Measurements from ENCODE around the gene GC. TPM values are rescaled to one million over a fixed set of nuclear protein-coding genes. Genes with fewer than 3 reads are reported as not detected.

Gene GC
- total RNA-seq, 1 donor from 2014 or later, result not detected

DNA sequence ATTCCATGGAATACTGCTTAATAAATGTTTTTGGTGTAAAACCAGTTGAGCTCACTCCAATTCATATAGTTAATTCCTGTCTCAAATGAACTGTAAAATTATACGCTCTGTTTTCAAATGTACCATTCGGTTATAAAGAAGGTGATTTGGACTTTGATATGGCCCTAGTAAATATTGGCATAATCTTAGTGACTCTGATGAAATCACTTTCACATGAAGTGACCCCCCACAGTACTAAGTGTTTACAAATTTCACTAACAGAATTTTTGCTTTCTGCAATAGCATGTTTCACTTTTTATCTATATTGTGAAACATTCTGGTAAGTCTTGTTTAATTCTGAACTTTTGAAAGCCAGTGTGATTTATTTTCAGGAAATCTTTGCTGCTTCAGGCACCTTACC, 10.9 kb downstream of the GC start:
- Mint-ChIP-seq H3K9me3 (ENCODE audit: unreplicated experiment) (no peaks in the 10 kb centered on the region), H3K4me1 (ENCODE audit: unreplicated experiment) (no peaks in the 10 kb centered on the region), H3K27ac (ENCODE audit: unreplicated experiment) (no peak overlapping the region), H3K27me3 (ENCODE audit: unreplicated experiment) (peaks cover 25% of the 10 kb centered on the region), H3K4me3 (ENCODE audit: unreplicated experiment) (no peak overlapping the region), H3K36me3 (ENCODE audit: unreplicated experiment) (no peaks in the 10 kb centered on the region)
- TF ChIP-seq, protein P1, sequence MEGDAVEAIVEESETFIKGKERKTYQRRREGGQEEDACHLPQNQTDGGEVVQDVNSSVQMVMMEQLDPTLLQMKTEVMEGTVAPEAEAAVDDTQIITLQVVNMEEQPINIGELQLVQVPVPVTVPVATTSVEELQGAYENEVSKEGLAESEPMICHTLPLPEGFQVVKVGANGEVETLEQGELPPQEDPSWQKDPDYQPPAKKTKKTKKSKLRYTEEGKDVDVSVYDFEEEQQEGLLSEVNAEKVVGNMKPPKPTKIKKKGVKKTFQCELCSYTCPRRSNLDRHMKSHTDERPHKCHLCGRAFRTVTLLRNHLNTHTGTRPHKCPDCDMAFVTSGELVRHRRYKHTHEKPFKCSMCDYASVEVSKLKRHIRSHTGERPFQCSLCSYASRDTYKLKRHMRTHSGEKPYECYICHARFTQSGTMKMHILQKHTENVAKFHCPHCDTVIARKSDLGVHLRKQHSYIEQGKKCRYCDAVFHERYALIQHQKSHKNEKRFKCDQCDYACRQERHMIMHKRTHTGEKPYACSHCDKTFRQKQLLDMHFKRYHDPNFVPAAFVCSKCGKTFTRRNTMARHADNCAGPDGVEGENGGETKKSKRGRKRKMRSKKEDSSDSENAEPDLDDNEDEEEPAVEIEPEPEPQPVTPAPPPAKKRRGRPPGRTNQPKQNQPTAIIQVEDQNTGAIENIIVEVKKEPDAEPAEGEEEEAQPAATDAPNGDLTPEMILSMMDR (IDR thresholded peaks at IDR 0.05), result no peak
- DNase-seq (ENCODE audit: extremely low spot score, unreplicated experiment), result no peak

DNA sequence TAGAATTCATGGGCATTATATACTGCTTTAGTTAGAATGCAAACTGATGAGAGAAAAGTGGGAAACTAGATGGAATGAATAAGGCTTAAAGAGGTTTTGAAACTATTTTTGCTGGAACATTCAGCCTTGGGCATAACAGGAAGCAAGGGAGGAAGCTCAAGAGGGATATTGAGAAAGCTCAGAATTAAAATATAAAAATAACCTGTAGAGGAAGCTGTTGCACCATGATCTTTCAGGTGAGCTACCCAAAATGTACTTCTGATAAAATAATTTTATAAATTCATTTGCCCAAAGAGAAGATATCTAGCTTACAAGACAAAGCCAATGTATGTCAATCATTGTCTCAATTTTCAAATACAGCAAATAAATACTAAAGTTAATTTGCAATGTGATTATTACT, 11.3 kb downstream of the GC start:
- TF ChIP-seq, protein P1 (IDR thresholded peaks at IDR 0.05), result no peak
- DNase-seq (ENCODE audit: extremely low spot score, unreplicated experiment), result no peak
- Mint-ChIP-seq H3K9me3 (ENCODE audit: unreplicated experiment) (no peaks in the 10 kb centered on the region), H3K36me3 (ENCODE audit: unreplicated experiment) (no peaks in the 10 kb centered on the region), H3K27ac (ENCODE audit: unreplicated experiment) (no peak overlapping the region), H3K4me1 (ENCODE audit: unreplicated experiment) (no peaks in the 10 kb centered on the region), H3K27me3 (ENCODE audit: unreplicated experiment) (peaks cover 25% of the 10 kb centered on the region), H3K4me3 (ENCODE audit: unreplicated experiment) (no peak overlapping the region)

DNA sequence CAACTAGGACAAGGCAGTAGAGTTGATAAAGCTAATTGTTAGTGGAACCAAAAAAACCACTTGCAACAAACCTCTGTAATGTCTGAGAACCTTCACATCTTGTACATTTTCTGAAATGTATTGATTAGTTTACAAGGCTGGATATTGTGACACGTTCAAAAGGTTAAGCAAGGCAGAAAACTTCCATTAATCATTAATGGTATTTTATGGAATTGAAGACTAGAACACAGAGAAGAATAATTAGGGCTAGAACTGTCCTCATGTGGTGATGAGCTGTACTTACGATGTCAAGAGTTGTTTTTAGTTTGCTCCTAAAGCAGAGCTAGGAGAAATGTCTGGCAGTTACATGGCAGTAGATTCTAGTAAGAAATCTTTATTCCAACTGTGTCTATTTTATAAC, 12.3 kb downstream of the GC start:
- Mint-ChIP-seq H3K27me3 (ENCODE audit: unreplicated experiment) (peaks cover 31% of the 10 kb centered on the region), H3K9me3 (ENCODE audit: unreplicated experiment) (no peaks in the 10 kb centered on the region), H3K27ac (ENCODE audit: unreplicated experiment) (no peak overlapping the region), H3K4me3 (ENCODE audit: unreplicated experiment) (no peak overlapping the region), H3K4me1 (ENCODE audit: unreplicated experiment) (no peaks in the 10 kb centered on the region), H3K36me3 (ENCODE audit: unreplicated experiment) (no peaks in the 10 kb centered on the region)
- TF ChIP-seq, protein P1 (IDR thresholded peaks at IDR 0.05), result no peak
- no peak for DNase-seq (ENCODE audit: extremely low spot score, unreplicated experiment)

DNA sequence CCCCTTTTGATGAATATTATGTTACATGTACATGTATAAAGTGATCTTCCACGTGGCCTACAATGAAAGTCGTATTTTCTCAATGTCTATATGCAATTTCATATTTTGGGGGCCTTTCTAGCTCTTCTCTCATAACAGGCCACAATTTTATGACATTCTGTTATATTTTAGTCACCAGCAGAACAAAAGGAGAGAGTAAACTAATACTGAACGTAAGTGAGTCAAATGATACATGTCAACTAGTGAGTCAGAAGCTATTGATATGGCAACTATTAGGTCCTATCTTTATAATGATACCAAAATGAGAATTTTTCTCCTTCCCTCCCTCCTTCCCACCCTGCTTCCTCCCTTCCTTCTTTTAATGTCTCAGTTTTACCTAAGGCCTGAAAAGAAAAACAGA, 14.4 kb downstream of the GC start:
- peaks cover 35% of the 10 kb centered on the region for H3K27me3 Mint-ChIP-seq (ENCODE audit: unreplicated experiment)
- TF ChIP-seq, protein P1 (IDR thresholded peaks at IDR 0.05), result no peak
- no peak overlapping the region for H3K4me3 Mint-ChIP-seq (ENCODE audit: unreplicated experiment)
- H3K9me3 Mint-ChIP-seq (ENCODE audit: unreplicated experiment), result no peaks in the 10 kb centered on the region
- DNase-seq (ENCODE audit: extremely low spot score, unreplicated experiment), result no peak
- no peaks in the 10 kb centered on the region for H3K4me1 Mint-ChIP-seq (ENCODE audit: unreplicated experiment)
- no peak overlapping the region for H3K27ac Mint-ChIP-seq (ENCODE audit: unreplicated experiment)
- H3K36me3 Mint-ChIP-seq (ENCODE audit: unreplicated experiment), result no peaks in the 10 kb centered on the region

DNA sequence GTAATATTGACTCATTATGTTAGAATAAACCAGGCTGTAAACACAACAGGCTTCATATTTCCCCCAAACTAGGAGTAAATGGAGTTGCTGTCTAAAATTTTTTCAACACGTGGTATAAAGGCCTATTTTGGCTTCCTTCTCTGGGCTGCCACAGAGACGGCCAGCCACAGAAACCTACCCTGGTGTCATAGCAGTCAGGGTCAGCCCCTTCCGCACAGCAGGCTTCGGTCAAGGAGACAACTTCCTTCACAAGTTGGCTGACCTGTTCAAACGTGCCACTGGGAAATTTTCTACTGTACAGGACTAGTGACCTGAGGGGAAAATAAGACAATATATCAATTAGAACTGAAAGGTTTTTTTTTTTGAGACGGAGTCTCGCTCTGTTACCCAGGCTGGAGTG, 15.8 kb downstream of the GC start:
- H3K27me3 Mint-ChIP-seq (ENCODE audit: unreplicated experiment), result peaks cover 32% of the 10 kb centered on the region
- no peaks in the 10 kb centered on the region for H3K36me3 Mint-ChIP-seq (ENCODE audit: unreplicated experiment)
- no peak overlapping the region for H3K27ac Mint-ChIP-seq (ENCODE audit: unreplicated experiment)
- TF ChIP-seq, protein P1 (IDR thresholded peaks at IDR 0.05), result no peak
- DNase-seq (ENCODE audit: extremely low spot score, unreplicated experiment), result no peak
- H3K4me1 Mint-ChIP-seq (ENCODE audit: unreplicated experiment), result no peaks in the 10 kb centered on the region
- H3K9me3 Mint-ChIP-seq (ENCODE audit: unreplicated experiment), result no peaks in the 10 kb centered on the region
- H3K4me3 Mint-ChIP-seq (ENCODE audit: unreplicated experiment), result no peak overlapping the region

All from osteocyte (in vitro differentiated cells).